ENCODE data around the gene HACL1.
A peak's percentile ranks its signal among the peaks of the same experiment; 100 is the strongest.
"Not testable (repeated sequence)": the region's sequence is repeated elsewhere in the genome, so short reads cannot be mapped to it uniquely, and the experiment has no call there.

The HACL1 gene

DNA sequence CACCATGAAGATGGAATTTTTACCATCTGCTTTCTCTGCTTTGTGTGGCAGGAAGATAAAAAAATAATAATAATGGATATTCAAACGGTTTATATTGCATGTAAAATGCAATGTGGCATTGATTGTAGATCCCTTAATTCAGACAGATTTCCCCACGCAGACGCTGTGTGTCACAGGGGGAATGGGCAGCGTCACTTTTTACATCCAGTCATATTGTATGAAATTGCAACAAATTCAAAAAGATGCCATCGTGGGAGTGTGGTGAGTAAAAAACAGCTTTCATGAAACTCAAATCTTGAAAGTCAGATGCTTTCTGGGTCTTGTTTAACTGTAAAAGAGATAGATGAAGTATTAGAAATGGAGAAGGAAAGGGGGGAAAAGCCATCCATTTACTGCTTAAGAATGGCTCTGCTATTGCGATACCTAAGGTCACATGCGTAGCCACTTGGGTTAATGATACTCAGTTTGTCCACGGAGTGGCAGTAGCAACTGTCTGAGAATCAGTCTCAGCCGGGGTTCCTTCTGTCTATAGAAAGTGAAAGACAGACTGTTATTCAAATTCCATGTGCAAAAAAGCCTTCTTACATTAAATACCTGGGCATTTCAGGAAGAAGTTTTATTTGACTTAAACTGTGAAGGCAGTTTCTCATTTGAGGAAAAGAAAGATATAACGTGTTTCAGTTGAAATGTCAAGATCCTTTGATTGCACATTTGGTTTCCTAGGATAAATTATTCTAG lies 28.7 kb upstream of the HACL1 start:
- DNase-seq, result peak; percentile 4

DNA sequence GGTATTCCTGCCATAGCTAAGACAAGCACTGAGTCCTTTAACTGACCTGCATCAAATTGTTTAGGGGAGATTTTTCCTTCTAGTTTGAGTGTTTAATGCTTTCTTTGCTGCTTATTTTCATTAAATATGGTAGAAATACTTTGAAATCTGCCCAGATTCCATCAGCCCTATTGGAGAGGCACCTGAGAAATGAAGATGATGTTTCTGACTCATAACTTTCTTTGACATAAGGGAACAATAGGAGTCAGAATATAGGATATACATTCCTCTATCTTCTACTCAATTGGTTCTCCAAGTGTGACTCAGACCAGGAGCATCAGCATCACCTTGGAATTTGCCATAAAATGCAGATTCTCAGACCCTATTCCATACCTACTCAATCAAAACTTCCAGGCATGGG lies 27.6 kb upstream of the HACL1 start:
- DNase-seq, result no peak

DNA sequence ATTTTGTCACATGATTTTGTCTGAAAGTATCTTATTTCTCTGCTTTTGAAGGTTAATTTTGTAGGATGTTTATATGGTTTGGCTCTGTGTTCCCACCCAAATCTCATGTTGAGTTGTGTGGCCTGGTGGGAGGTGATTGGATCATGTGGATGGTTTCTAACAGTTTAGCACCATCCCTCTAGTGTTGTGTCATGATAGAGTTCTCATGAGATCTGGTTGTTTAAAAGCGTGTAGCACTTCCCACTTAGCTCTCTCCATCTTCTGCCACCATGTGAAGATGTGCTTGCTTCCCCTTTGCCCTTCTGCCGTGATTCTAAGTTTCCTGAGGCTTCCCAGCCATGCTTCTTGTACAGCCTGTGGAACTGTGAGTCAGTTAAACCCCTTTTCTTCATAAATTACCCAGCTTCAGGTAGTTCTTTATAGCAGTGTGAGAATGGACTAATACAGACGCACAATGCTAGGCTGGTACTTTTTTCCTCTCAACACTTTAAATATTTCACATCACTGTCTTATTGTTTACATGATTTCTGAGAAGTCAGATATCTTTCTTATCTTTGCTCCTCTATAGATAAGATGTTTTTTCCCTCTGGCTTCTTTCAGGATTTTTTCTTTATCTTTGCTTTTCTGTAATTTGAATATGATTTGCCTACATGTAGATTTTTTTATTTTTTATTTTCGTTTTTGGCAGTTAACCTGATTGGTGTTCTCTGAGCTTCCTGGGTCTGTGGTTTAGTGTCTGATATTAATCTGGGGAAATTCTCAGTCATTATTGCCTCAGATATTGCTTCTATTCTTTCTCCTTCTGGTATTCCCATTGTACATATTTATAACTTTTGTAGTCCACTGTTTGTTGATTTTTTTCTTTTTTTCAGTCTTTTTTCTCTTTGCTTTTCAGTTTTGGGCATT lies 22.4 kb upstream of the HACL1 start:
- no peak for DNase-seq

DNA sequence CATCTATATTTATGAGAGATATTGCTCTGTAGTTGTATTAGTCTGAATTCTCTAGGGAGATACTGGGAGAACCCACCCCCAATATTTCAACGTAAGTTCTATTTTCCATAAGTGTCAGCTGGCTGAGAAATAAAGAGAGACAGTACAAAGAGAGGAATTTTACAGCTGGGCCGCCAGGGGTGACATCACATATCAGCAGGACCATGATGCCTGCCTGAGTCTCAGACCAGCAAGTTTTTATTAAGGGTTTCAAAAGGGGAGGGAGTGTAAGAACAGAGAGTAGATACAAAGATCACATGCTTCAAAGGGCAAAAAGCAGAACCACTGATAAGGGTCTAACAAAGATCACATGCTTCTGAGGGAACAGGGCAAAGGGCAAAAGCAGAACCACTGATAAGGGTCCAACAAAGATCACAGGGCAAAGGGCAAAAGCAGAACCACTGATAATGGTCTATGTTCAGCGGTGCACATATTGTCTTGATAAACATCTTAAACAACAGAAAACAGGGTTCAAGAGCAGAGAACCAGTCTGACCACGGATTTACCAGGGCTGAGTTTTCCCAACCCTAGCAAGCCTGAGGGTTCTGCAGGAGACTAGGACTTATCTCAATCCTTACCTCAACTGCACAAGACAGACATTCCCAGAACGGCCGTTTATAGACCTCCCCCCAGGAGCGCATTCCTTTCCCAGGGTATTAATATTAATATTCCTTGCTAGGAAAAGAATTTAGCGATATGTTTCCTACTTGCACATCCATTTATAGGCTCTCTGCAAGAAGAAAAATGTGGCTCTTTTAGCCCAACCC lies 18.5 kb upstream of the HACL1 start:
- not testable (repeated sequence) for DNase-seq

DNA sequence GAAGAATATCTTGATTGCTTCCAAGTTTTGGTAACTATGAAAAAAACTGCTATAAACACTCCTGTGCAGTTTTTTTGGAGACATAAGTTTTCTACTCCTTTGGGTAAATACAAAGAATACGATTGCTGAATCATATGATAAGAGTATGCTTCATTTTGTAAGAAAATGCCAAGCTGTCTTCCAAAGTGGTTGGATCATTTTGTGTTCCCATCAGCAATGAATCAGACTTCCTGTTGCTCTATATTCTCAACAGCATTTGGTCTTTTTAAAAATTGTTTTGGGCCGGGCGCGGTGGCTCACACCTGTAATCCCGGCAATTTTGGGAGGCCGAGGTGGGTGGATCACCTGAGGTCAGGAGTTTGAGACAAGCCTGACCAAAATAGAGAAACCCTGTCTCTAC lies 14.7 kb upstream of the HACL1 start:
- DNase-seq, result no peak

DNA sequence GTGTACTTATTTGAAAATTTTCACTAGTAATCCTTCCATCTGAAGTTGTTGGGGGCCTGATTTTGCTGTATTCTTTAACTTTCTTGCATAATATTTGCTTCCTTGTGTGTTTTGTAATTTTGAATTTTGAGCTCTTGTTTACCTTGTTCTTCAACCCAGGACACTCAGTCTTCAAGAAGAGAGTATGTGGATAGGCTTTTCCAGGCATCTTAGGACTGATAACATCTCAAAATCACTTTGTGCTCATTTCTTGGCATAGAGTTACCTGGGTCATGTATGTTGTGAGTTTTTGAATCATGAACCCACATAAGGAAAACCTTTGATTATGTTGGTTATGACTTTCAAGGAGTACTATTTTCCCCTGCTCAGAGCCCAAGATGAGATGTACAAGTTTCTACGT lies 13.6 kb upstream of the HACL1 start:
- DNase-seq, result no peak

DNA sequence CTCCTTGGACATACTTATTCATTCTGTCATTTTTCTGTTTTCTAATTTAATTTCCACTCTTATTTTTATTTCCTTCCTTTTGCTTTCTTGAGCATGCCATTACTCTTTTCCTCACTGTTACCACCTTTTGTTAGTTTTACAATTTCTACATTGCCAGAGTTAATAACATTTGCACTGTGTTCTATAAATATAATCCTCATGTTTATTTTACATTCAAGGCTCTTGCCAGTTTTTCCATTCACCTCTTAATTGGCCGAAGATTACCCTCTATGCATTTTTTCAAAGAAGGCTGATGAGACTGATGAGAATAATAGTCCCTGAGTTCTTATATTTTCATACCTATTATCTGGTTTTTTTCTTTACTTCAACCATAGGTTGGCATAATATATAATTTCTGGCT lies 10.6 kb upstream of the HACL1 start:
- no peak for DNase-seq

DNA sequence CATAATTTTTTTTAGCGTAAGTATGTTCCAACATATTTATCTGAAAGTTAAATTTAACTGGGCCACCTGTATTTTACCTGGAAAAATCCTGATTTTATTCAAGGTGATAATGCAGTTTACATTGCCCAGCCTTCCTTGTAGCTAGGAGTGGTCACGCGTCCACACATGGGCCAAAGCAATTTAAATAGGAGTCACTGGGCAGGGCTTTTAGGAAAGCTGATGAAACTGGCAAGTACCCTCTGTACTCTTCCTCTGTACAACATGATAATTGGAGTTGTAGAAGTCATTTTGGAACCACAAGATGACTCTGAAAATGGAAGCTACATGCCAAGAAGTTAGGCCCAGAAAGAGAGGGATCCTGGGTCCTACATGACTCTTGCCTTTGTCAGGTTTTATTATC lies 9.6 kb upstream of the HACL1 start:
- DNase-seq, result no peak

DNA sequence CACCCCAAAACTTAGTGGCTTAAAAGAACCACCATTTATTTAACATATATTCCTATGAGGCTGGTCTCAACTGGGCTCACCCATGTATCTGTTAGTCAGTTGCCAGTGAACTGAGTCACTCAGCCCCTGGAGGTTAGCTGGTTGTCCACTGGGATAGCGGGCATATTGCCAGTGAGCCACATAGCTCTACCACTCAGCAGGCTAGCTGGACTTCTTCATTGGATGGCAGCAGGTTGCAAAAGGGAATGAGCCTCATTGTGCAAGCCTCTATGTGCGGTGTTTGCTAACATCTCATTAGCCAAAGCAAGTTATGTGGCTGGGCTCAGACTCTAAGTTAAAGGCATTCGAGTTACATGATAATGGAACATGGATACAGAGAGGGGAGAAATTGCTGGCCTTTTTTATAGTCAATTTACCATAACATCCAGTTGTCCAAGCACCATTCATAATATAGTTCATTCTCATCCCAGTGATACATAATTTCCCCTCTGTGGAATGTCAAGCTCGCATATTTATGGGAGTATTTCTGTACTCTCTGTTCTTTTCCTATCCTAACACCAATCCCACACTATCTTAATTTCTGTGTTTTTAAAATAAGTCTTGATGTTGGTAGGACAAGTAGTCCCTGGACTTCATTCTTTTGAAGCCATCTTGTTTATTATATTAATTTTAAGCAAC lies 8.9 kb upstream of the HACL1 start:
- no peak for DNase-seq

DNA sequence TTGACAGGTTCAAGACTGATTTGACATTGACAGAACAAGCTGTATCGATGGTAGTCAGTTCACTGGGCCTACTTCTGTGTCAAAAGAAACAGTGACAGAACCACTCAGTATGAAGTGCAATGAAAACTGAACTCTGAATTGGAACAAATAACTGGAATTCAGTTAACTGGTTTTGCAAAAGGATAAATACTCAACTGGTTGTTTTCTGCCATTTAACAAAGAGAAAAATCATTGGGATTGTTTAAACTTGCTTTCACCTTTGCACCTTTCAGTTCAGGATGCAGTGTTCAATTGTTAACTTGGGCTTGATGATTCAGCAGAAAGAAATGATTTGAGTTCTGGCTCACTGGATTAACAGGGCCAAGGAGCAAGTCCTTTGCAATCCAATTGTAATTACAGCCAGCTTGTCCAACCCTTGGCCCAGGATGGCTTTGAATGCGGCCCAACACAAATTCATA lies 5.1 kb upstream of the HACL1 start:
- no peak for DNase-seq

DNA sequence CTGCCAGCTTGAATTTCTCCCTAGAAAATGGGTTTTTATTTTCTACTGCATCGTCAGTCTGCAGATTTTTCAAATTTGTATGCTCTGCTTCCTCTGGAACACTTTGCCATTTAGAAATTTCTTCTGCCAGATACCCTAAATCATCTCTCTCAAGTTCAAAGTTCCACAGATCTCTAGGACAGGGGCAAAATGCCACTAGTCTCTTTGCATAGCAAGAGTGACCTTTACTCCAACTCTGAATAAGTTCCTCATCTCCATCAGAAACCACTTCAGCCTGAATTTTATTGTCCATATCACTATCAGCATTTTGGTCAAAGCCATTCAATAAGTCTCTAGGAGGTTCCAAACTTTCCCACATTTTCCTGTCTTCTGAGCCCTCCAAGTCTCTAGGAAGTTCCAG lies 3.2 kb upstream of the HACL1 start:
- DNase-seq, result not testable (repeated sequence)

DNA sequence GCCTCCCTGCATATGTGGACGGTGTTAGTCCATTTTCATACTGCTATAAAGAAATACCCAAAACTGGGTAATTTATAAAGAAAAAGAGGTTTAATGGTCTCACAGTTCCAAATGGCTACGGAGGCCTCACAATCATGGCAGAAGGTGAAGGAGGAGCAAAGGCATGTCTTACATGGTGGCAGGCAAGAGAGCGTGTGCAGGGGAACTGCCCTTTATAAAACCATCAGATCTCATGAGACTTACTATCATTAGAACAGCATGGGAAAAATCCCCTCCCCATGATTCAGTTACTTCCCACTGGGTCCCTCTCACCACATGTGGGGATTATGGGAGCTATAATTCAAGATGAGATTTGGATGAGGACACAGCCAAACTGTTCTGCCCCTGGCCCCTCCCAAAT lies 1.4 kb upstream of the HACL1 start:
- not testable (repeated sequence) for DNase-seq

DNA sequence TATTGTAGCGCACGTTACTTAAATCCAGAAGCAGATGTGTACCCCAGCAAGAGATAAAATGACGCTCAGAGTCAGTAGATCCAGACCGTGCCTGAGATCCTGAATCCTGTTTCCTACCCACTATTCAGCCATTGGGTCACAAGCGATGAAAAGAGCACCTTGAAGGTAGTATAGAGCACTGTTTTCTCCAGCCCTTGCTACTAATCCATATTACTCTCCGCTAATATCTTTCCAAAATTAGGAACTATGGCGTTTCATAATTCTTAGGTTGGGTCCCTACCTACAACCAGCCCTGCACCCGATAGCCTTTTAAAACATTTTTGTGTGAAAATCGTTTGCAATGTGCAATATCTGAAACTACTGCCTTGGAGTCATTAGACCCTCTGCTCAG lies 772 bp upstream of the HACL1 start:
- no peak for DNase-seq

DNA sequence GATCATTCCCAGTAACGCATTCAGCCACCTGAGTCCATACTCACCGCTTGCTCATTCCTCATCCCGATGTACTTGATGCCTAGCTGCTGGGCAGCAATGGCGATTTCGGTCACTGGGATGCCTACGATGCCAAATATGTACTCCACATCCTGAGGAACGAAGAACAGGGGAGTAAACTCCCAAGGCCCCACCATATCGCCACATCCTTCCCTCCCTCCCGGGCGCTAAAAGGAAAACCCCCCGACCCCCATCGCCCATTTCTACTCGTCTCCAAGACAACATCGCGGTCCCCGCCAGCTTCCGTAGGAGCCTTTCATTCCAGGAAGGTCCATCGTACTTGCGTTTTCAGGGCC lies 347 bp downstream of the HACL1 start:
- no peak for DNase-seq

DNA sequence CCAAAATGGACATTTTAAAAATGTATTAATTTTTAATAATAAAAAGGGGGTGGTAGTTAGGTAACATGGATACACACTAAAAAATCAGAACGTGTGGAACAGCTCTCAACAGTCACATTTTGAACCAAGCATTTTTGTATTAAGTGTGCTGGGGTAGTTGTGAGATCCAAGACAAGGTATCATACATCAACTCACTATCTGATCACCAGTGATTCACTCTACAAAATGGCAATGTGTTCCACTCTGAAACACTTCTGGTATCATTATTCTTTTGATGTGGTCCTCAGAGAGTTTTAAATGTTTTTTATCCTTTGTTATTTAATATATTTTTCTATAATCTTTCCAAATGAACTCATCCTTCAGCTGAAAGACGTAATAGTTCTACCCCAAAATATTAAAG lies 5.4 kb downstream of the HACL1 start:
- DNase-seq, result no peak

DNA sequence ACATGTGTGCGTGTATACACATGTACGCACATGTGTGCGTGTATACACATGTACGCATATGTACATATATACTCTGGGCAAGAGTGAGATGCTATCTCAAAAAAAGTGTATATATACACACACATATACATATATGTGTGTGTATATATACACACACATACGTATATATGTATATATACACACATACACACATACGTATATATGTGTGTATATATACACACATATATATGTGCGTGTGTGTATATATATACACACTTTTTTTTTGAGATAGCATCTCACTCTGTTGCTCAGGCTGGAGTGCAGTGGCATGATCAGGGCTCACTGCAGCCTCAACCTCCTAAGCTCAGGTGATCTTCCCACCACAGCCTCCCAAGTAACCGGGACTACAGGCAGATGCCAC lies 8.4 kb downstream of the HACL1 start:
- no peak for DNase-seq

DNA sequence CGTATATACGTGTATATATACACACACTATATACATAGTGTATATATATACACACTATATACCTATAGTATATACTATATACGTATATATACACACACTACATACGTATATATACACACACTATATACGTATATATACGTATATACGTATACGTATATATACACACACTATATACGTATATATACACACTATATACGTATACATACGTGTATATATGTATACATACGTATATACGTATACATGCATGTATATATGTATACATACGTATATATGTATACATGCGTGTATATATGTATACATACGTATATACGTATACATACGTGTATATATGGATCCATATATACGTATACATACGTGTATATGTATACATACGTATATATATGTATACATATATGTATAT lies 9.4 kb downstream of the HACL1 start:
- DNase-seq, result no peak

DNA sequence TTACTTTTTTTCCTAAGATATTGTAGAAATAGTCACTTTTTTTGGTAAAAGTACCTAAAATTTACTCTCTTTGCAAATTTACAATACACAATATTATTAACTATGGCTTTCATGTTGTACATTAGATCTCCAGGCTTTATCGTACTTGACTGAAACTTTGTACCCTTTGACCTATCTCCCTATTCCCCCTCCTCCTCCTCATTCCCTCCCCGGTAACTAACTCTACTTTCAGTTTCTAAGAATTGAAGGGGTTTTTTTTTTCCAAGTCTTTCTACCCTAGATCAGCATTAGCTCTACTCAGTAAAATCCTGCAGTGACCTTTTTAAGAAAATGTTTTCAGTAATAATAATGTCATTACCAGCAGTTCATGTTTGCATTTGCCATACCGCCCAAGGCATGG lies 10.1 kb downstream of the HACL1 start:
- DNase-seq, result no peak

DNA sequence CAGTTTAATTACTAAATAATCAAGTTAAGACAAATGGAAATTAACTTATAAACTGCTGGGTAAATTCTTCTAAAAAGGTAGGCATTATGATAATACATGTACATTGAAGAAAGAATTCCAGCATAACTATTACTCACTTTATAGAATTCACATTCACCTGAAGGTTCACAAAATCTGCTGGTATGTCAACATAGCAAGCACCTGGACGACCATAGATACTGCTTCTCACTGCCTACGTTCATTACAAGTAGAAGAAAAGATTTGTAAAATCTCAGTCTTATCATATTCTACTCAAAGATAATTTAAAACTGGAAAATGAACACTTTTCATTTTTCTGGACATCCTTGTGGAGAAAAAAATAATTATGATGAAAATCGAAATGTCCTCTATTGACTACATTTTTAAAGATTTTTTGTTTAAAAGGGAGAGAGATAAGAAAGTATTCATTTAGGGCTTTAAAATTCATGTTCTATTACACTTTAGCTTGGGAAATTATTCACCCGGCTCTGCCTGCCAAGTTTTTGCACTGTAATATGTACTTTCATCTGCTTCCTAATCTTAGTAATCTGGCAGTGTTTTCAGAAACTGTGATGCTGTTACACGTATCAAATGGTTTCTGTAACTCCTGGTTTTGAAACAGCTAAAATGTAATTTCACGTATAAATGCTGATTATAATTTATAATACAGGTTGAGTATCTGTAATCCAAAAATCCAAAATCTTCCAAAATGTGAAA lies 16.1 kb downstream of the HACL1 start:
- DNase-seq, result no peak

DNA sequence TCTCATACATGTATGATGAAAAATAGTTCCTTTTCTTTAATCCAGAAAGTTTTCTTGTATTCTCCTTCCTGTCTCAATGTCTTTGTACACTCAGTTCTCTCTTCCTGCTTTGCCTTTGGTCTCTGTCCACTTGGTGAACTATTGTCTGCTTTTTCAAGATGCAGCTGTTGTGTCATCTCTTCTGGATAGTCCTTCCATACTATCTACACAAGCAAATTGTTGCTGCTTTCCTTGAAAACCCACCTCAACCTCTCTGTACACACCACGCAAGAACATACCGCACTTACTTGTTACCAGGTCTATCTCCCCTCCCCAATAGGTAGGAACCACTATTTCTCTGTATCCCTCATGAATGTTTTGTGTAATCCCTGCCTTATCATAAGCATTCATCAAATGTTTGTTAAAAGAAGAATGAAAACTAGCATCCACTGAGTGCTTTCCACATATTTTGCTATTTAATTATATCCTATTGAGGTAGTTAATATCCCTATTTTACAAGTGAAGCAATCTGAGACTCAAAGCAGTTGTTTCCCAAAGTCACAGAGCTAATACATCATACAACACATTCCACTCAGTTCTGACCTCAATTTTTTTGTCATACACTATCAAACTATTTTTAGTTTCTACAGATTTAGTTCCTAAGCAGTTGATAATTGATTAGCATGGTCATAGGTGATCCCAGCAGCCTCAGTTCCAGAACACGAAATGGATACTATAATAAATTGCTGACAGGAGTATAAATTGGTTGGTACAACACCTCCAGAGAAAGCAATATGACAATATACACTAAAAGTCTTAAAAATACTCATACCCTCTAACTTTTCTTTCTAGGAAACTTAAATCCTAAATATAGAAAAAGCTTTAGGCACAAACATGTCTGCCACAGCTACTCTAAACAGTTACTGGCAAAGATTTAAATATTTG lies 19.6 kb downstream of the HACL1 start:
- no peak for DNase-seq

DNA sequence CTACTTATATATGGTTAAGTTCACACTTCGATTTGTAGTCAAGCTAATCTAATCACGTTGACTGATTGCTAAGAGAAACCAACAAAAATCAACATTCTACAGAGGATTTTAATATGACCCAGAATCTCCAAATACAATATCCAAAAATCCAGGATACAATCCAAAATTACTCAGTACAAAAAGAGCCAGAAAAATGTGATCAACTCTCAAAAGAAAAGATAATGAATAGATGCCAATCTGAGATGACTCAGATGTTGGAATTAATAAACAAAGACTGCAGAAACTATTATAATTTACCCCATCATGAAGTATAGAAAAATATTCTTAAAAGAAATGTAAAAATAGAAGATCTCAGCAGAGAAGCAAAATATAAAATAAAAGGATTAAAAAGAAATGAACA lies 22.3 kb downstream of the HACL1 start:
- no peak for DNase-seq
